BJ (cell line): Measurements from ENCODE around the gene KRTAP16-1. TPM values are rescaled to one million over a fixed set of nuclear protein-coding genes. Genes with fewer than 3 reads are reported as not detected.

Experiments
- CTCF ChIA-PET: fragments of 350-600 bp; formaldehyde crosslinking; extraction: SDS; loops from one replicate; lab custom pipeline; 2021; ENCODE audit warnings: antibody characterized with exemption, inconsistent platforms; lab: Yijun Ruan, JAX
- POLR2A ChIA-PET: fragments of 300-600 bp; sonication (Branson Sonifier 250); formaldehyde crosslinking; extraction: SDS; loops from one replicate; lab custom pipeline; 2021; ENCODE audit warnings: antibody characterized with exemption; lab: Charles Lee
- DNase-seq: peaks from one replicate; pipeline ENCODE4 v3.0.0-alpha.2; 2011; ENCODE audit warnings: low read depth
- H3K27me3 ChIP-seq: 2 replicates; pipeline ENCODE4 v1.6.0; 2011; ENCODE audit warnings: low read length; ENCODE audit not compliant: control insufficient read depth, insufficient read depth
- H3K36me3 ChIP-seq: 2 replicates; pipeline ENCODE4 v1.5.1; 2011; ENCODE audit warnings: low read length; ENCODE audit not compliant: control insufficient read depth, insufficient read depth
- H3K4me3 ChIP-seq: 2 replicates; pipeline ENCODE4 v1.5.1; 2011; ENCODE audit warnings: low read depth, mild to moderate bottlenecking, control low read depth, low read length
- CTCF ChIP-seq: IDR thresholded peaks from 2 replicates; pipeline ENCODE4 v1.5.1; 2011; ENCODE audit warnings: low read depth, mild to moderate bottlenecking, control low read depth, inconsistent platforms, low read length, moderate library complexity; ENCODE audit not compliant: insufficient read depth
- polyA plus RNA-seq: library from polyadenylated mRNA; depleted of rRNA; stranded (reverse); fragments of >200 nt; gene quantifications from 2 replicates; pipeline ENCODE4 v1.2.3, GENCODE V29; 2011

KRTAP16-1 gene
- polyA plus RNA-seq, 1 experiment, result not detected

GRCh38 chr17:41298458-41299135, 10.5 kb downstream of the KRTAP16-1 start:
- DNase-seq, result no peak
- H3K4me3 ChIP-seq, result no peak overlapping the region
- CTCF ChIA-PET, result no interaction called here
- H3K36me3 ChIP-seq, result no peaks in the 10 kb centered on the region
- TF ChIP-seq CTCF, result no peak
- POLR2A ChIA-PET, result no interaction called here
- no peaks in the 10 kb centered on the region for H3K27me3 ChIP-seq

- no peak for DNase-seq
- ChIA-PET CTCF (interaction anchor here (1.6 kb wide), 1 partner anchor 12 kb away, joined by 5 read pairs; the partner anchor contains the start of gene KRTAP16-1), POLR2A (no interaction called here)
- no peak overlapping the region for H3K4me3 ChIP-seq
- no peaks in the 10 kb centered on the region for H3K36me3 ChIP-seq
- TF ChIP-seq CTCF, result no peak
- H3K27me3 ChIP-seq, result no peaks in the 10 kb centered on the region
These were observed 12.3 kb downstream of the KRTAP16-1 start for GRCh38 chr17:41296846-41297245.

GRCh38 chr17:41294016-41294415, 15.1 kb downstream of the KRTAP16-1 start:
- ChIA-PET CTCF (interaction anchor here (1.6 kb wide), 1 partner anchor 28 kb away, joined by 7 read pairs; no protein-coding TSS in a partner anchor), POLR2A (no interaction called here)
- Histone ChIP-seq H3K4me3 (no peak overlapping the region), H3K36me3 (no peaks in the 10 kb centered on the region), H3K27me3 (no peaks in the 10 kb centered on the region)
- DNase-seq, result peak; percentile 9
- no peak for TF ChIP-seq CTCF

- H3K27me3 ChIP-seq, result no peaks in the 10 kb centered on the region
- no peak overlapping the region for H3K4me3 ChIP-seq
- ChIA-PET CTCF (interaction anchor here (1.7 kb wide), 1 partner anchor 35 kb away, joined by 5 read pairs; no protein-coding TSS in a partner anchor), POLR2A (no interaction called here)
- no peak for TF ChIP-seq CTCF
- DNase-seq, result no peak
- no peaks in the 10 kb centered on the region for H3K36me3 ChIP-seq
These were observed 22.1 kb downstream of the KRTAP16-1 start for GRCh38 chr17:41287050-41287449.

GRCh38 chr17:41284546-41284945, 24.6 kb downstream of the KRTAP16-1 start:
- no peak for TF ChIP-seq CTCF
- ChIA-PET POLR2A (no interaction called here), CTCF (interaction anchor here (1.0 to 1.7 kb wide), 3 partner anchors 38 to 264 kb away, joined by 4 to 5 read pairs (median 4); no protein-coding TSS in a partner anchor)
- DNase-seq, result peak; percentile 26
- H3K4me3 ChIP-seq, result no peak overlapping the region
- H3K27me3 ChIP-seq, result no peaks in the 10 kb centered on the region
- H3K36me3 ChIP-seq, result no peaks in the 10 kb centered on the region
